Measurements from ENCODE around the gene MOGAT3. TPM values are rescaled to one million over a fixed set of nuclear protein-coding genes. Genes with fewer than 3 reads are reported as not detected.

Gene MOGAT3
- total RNA-seq, 2 donors from 2014 or later, result not detected

DNA sequence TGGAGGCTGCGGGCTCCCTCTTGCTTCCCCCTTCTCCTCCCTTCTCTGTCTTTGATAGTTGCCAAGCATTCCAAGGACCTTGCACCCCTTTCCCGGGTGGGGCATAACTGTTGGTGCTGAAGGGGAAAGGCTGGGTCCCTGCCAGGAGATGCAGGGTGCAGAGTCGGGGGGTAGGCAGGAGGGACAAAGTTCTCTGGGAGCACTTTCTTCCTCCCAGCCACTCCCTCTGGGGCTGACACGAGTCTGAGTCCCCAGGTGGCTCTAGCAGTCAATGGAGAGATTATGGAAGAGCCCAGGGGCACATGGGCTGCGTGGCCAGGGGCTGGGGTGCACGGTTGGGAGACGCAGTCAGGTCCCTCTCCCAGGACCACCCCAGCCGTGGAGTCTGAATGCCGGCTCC is 34.7 kb upstream of the MOGAT3 start:
- DNase-seq (no peak), ATAC-seq (no peak)
- intact Hi-C loops (cut with DNase I), result no loop called here

DNA sequence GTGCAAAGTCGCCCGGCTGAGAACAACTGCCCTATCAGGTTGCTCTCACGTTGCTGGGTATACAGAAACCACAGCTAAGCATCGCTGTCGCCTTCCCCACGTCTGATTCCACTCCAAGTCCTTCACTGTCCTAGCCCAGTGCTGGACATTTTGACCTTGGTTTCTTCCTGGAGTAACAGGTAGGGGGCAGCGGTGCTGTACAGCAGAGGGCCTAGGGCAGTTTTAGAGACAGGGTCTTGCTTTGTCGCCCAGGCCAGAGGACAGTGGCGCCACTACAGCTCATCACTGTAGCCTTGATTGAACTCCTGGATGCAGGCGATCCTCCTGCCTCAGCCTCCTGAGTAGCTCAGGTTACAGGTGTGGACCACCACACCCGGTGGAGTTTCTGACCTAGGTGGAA is 34.2 kb upstream of the MOGAT3 start:
- ATAC-seq (no peak), DNase-seq (no peak)
- intact Hi-C loops (cut with DNase I), result no loop called here

DNA sequence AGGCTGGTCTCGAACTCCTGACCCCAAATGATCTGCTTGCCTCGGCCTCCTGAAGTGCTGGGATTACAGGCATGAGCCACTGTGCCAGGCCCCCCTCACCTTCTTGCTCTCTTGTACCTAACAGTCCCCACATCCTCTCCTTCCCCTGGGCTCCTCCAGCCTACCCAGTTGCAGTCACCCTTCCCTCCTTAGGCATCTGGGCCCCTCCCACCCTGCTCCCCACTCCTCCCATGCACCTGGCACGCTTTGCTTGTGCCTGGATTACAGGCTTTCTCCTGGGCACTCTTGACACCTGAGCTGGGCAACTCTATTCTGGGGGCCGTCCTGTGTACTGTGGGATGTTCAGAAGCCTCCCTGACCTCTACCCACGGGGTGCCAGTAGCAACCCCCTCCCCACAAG is 33.8 kb upstream of the MOGAT3 start:
- DNase-seq (no peak), ATAC-seq (no peak)
- intact Hi-C loops (cut with DNase I), result no loop called here

DNA sequence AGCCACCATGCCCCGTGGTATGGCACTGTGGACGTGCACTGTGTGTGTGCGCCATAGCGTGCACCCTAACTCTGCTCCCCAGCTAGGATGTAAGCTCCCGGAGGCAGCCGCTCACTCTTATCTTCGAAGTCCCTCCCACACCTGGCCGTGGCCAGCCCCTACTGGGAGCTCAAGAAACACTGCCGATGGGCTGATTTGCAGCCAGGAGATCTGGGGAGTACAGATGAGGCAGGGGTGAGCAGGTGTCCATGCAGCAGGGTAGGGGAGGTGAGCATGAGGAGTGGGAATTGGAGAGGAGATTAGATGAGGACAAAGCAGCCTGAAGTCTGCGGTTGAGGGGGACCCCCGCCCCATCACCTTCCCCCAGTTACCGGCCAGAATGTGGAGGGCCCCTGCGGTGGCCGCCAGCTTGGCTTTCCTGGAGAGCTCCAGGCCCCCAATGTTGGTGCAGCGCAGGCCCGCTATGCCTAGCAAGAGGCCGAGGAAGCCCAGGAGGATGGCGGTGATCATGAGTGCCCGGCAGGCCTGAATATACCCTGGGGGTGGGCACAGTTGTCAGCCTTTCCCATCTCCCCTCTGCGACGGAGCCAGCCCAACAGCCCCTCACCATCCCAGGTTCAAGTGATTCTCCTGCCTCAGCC is 33.2 kb upstream of the MOGAT3 start:
- intact Hi-C loops (cut with DNase I), result no loop called here
- DNase-seq, result no peak
- ATAC-seq, result no peak

DNA sequence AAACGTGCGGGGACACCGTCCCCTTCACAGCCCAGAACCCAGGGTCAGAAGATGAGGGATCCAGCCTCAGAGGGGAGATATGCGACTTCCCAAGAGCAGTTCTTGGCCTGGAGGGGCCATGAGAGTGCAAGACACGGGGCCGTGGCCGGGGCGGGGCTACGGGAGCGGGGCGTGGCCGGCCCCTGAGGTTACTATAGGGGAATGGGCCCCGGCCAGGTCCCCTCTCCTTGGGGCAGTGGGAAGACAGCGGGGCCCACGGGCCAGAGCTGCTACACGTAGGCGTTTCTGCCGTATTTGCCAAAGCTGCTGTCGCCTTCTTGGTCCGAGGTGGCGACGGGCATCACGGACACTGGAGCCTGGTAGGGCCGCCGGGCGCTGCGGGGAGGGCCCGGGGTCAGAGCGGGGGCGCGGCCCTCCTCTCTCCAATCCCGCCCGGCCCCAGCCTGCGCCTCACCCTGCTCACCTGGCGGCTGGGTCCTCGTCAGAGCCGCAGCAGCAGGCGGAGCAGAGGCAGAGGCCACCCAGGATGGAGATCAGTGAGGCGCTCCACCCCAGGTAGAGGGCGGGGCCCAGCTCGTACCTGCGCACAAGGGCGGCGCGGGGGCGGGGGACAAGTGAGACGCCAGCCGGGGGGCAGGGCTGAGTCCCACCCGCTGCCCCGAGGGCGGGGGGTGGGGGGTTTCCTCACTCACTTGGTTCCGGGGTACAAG is 31.5 kb upstream of the MOGAT3 start:
- DNase-seq (no peak), ATAC-seq (peak in 1 of 2 donors; percentile 29)
- intact Hi-C loops (cut with DNase I), result no loop called here

DNA sequence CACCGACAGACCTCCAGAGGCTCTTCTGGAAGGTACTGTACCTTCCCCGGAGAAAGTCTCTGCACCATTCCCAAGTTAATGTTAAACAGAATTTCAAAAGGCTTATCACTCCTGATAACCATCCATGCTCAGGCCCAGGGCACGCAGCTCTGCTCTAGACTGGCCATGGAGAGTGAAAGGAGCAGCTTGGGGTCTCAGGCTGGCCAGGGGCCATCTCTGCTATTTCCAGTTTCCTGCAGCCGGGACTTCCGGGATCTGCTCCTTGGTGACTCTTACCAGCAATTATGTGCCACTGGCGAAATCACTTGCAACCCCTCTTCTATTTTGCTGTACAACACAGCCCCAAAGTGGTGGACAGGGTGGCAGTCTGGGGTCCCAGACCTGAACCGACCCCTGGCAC is 30.8 kb upstream of the MOGAT3 start:
- no peak for ATAC-seq
- no peak for DNase-seq
- intact Hi-C loops (cut with DNase I), result no loop called here

DNA sequence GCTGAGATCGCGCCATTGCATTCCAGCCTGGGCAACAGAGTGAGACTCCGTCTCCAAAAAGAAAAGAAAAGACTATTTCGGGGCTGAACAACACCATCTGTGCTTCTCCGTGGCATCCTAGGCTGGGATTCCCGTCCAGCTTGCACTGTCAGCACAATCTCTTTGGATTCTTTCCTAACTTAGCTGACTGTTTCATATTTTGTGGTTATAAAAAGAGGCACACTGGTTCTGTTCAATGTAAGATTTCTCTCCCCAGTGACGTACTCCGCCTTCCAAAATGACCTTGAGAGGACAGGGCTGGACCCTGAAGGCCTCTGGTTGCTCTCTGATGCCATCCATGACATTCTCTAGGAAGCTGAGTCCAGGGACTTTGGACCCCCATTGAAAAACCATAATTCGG is 25.9 kb upstream of the MOGAT3 start:
- intact Hi-C loops (cut with DNase I), result no loop called here
- DNase-seq (no peak), ATAC-seq (no peak)

DNA sequence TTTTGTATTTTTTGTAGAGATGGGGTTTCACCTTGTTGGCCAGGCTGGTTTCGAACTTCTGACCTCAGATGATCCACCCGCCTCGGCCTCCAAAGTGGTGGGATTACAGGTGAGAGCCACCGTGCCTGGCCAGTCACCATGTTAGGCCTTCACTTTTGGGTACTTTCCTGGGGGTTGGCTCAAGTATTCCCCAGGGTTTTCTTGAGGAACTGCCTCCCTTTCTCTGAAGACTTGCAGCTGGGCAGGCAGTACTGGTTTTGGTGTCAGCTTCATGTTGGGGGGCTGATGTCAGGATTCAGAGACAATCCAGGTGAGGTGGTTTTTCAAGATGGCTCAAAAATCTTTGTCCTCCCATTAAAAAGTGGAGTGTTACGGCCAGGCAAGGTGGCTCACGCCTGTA is 24.8 kb upstream of the MOGAT3 start:
- no peak for ATAC-seq
- DNase-seq, result no peak

DNA sequence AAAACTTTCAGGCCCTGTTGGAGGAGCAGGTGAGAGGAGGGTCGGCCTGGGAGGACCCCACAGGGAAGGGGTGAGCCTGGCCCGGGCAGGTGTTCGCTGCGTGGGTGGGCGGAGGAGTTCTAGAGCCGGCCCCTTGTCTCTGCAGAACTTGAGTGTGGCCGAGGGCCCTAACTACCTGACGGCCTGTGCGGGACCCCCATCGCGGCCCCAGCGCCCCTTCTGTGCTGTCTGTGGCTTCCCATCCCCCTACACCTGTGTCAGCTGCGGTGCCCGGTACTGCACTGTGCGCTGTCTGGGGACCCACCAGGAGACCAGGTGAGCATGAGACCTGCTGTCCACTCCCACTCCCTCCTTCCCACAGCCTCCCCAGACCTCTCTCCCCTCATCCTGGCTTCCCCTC is 22.7 kb upstream of the MOGAT3 start:
- ATAC-seq (no peak), DNase-seq (no peak)
- intact Hi-C loops (cut with DNase I), result no loop called here

More for the DNA sequence above, 24.8 kb upstream of the MOGAT3 start:
- intact Hi-C loops (cut with DNase I), result no loop called here

DNA sequence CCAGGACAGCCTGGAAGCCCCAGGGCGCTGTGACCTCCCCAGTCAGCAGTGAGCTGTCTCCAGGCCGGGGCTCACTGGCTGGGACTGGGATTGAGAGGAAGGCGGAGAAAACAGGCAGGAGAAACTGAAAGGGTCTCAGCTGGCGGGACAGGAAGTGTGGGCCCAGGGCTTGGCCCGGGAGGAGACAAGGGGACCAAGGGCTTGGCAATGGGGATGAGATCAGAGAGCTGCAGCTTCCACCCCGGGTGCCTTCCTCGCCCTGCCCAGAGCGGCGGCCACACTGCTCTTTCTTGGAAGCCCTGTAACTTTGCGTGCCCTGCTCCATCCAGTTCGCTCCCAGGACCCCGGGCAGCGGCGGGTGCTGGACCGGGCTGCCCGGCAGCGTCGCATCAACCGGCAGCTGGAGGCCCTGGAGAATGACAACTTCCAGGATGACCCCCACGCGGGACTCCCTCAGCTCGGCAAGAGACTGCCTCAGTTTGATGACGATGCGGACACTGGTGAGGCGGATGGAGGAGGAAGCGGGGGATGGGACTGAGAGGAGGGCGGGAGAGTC is 21.5 kb upstream of the MOGAT3 start:
- DNase-seq (no peak), ATAC-seq (no peak)

DNA sequence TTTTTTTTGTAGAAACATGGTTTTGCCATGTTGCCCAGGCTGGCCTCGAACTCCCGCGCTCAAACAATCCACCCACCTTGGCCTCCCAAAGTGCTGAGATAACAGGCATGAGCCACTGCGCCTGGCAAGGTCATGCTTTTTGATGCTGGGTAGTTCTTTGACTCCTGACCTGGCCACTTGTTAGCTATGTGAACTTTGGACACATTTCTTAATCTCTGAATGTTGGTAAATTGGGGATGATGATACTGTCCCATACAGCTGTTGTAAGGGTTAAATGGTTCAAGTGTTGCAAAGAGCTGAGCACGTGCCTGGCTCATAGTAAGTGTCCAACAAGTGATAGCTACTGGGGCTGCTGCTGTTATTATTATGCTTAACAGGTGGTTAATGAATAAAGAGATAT is 19.5 kb upstream of the MOGAT3 start:
- intact Hi-C loops (cut with DNase I), result no loop called here
- no peak for ATAC-seq

More for the DNA sequence above, 21.5 kb upstream of the MOGAT3 start:
- intact Hi-C loops (cut with DNase I), result no loop called here

DNA sequence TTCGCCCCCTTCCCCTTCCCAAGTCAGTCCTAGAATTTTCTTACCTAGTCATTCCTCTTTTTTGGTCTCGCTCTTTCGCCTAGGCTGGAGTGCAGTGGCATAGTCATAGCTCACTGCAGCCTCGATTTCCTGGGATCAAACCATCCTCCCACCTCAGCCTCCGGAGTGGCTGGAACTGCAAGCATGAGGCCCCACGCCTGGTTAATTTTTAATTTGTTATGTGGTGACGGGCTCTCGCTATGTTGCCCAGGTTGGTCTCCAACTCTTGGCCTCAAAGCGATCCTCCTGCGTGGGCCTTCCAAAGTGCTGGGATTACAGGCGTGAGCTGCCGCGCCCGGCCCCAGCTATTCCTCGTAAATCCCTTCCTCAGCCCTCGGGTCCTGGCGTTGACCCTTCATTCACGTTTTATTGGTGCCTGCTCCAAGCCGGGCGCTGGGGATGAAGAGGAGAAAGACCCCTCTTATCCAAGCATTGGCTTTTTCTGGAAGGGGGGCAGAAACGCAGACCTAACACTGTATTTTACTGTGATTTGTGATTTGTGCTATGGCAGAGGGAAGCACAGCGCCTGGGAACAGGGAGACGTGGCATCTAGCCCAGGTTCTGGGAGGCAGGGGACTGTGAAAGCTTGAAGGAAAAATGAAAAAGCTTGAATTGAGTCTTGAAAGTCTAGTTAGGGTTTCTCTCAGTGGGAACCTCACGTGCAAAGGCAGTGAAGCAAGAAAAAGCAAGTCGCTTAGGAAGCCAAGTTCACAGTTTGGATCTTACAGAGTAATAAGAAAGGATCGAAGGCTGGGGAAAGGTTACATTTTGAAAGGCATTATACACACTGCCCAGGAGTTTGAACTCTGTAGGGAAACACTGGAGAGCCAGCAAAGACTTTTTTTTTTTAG is 17.6 kb upstream of the MOGAT3 start:
- intact Hi-C loops (cut with DNase I), result loop anchor here in 1 of 2 donors (5.0 kb wide), 1 partner anchor 34 kb away; no protein-coding TSS in a partner anchor
- DNase-seq (no peak), ATAC-seq (peak in 1 of 2 donors; percentile 2)

More for the DNA sequence above, 19.5 kb upstream of the MOGAT3 start:
- no peak for DNase-seq

DNA sequence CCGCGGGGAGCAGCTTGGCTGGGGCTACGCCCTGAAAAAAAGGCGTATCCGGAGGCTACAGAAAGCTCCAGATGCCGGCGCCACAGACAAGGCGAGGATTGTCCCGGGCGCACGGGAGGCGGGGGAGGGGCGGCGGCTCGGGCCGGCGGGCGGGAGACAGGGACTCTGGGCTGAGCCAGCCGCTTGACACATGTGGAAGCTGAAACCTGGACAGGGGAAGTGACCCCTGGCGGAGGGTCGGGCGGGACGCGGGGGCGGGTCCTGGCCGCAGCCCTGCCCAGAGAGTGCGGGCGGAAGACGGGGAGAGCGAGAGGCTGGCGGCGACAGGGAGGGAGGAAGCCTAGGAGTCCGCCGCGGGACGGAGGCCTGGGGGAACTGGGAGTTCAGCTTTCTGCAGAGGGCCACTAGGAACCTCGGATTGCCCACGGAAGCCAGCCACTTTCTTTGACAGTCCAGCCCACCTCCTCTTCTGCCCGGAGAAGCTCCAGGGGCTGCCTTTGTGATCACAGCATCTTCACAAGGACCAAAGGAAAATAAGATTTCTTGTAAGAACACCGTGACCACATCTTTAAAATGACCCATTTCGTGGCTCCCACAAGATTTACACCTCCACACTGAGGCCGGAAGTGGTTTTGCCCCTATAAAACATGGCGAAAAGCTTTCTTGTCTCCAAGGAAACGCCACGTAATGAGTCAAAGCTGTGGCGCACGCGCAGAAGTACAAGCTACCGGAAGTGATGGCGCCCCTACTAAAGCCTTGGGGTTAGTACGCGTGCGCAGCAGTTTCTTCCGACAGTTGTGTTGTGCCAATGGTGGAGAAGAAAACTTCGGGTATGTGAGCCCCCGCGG is 16.8 kb upstream of the MOGAT3 start, which contains the start of the genes PLOD3 and ZNHIT1:
Gene PLOD3, minus strand, starts transcription at position 194 of the 848 bp plus-strand sequence. CDS start 307 bp downstream, outside the sequence.
Gene ZNHIT1, plus strand, starts transcription at position 778 of the 848 bp plus-strand sequence. Its CDS starts 31 bp downstream, at position 809.
- ATAC-seq, result peak; percentile 91 to 94
- DNase-seq, result peak; percentile 99
- intact Hi-C loops (cut with DNase I), result loop anchor here in 1 of 2 donors (5.0 kb wide), 1 partner anchor 35 kb away; no protein-coding TSS in a partner anchor

DNA sequence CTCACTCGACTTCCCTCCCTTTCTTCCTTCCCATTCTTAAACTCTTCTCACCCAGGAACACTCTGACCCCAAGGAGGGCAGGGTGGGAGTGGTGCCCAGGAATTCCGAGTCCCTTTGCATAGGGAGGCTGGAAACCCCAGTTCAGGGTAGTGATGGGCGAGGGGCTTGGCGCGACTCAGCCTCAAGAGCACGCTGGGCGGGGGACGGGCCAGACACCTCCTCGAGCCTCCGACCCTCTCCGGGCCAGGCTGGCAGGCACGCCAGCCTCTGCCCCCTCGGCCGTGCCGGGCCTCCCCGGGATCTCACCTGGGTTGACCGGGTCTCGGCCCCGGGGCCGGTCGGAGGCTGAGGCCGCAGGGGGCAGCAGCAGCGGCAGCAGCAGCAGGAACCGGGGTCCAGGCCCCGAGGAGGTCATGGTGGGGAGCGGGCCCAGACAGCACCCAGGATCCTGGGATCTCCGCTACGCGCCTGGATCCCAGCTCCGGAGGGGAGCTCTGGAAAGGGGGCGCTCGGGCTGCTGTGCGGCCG is 16.1 kb upstream of the MOGAT3 start:
- ATAC-seq, result peak in 1 of 2 donors; percentile 7
- DNase-seq, result no peak
- intact Hi-C loops (cut with DNase I), result loop anchor here in 1 of 2 donors (5.0 kb wide), 1 partner anchor 35 kb away; no protein-coding TSS in a partner anchor

DNA sequence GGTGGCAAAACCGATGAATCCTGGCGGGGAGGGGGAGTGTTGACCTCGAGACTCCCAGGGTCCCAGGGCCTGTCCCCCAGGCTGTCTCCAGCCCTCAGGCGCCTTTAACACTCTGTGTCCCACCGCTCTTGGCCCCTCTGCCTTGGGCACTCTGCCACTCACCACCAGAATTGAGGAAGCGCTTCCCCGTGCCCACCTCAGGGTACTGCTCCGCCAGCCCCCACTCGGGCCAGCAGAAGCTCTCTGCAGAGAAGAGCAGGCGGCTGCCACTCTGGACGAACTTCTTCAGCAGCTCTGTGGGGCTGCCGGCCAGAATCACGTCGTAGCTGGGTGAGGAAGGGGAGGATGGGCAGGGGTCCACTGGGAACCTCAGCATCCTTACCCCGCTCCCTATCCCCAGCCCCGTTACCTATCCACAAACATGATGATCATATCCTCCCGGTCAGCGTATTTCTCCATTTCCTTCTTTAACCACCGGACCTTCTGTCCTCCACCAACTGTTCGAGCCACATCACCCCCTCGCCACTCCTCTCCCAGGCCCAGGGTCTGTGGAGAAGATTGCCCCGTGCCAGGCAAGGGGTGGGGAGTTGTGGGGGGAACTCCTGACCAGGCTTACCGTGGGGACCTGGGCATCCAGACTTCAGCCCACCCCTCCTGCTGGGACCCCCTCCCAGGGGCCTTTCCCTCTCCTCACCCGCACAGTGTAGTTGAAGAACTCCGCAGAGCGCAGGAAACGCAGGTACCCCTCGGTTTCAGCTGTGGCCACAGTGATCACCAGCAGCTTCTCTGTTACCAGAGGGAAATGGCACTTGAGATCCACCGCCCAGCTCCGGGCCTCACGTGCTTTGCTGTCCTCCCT is 15.4 kb upstream of the MOGAT3 start:
- ATAC-seq, result peak in 1 of 2 donors; percentile 2
- no peak for DNase-seq
- intact Hi-C loops (cut with DNase I), result loop anchor here in 1 of 2 donors (5.0 kb wide), 1 partner anchor 36 kb away; no protein-coding TSS in a partner anchor

DNA sequence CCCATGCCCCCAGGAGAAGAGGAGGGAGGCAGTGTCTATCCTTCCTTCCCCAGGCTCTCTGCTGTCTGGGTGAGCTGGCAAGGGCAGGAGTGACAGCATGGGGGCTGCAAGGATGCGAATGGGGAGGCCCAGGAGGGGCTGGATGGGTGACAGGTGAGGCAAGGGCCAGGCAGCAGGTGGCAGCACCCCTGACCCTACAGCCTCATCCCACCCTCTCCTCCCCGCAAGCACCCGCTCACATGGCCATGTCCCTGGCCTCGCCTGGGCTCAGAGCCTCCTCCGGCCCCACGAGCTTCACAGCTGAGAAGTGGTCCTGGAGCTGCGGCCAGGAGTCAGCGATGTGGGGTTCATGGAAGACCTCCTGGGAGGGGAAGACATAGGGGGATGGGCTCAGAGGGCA is 11.2 kb upstream of the MOGAT3 start:
- ATAC-seq (no peak), DNase-seq (no peak)
- intact Hi-C loops (cut with DNase I), result no loop called here

DNA sequence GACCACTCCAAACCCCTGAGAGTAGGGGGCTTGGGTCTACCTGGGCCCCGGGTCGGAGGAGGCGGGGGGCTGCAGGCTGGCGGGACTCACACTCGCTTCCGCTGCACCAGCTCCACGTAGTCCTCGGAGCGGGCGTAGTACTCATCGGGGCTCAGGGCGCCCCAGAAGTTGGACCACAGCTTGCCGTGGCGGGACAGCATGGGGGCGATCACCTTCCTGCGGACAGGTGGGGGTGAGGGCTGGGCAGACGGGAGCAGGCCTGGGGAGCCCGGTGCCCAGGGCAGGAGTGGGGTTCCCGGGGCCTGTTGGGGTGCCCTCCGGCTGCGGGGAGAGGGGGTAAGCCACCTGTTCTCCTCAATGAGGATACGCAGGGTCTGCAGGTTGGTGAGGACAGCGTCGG is 10.7 kb upstream of the MOGAT3 start:
- DNase-seq, result no peak
- intact Hi-C loops (cut with DNase I), result no loop called here
- ATAC-seq, result no peak

All from left cardiac atrium (tissue), 4 donors.